HG03558 (cell line): ENCODE data around the gene SCARF2.

Experiments used
- ATAC-seq: cut with Tn5 transposase; IDR thresholded peaks from one replicate; pipeline ENCODE4 v1.9.1; 2021; ENCODE audit warnings: moderate number of reproducible peaks; ENCODE audit not compliant: unreplicated experiment; ENCODE audit errors: extremely low read depth

The SCARF2 gene

GRCh38 chr22:20440637-20441591 lies 3.3 kb upstream of the SCARF2 start:
- ATAC-seq: no peak

- no peak for ATAC-seq
These were observed 2.4 kb upstream of the SCARF2 start for GRCh38 chr22:20439928-20440575.

GRCh38 chr22:20439556-20439927 lies 1.9 kb upstream of the SCARF2 start:
- ATAC-seq: no peak

- ATAC-seq: no peak
These were observed 1.3 kb upstream of the SCARF2 start for GRCh38 chr22:20438678-20439492.

- ATAC-seq: no peak
These were observed 727 bp upstream of the SCARF2 start for GRCh38 chr22:20438427-20438677.

- no peak for ATAC-seq
These were observed 635 bp downstream of the SCARF2 start for GRCh38 chr22:20436768-20437612.

DNA sequence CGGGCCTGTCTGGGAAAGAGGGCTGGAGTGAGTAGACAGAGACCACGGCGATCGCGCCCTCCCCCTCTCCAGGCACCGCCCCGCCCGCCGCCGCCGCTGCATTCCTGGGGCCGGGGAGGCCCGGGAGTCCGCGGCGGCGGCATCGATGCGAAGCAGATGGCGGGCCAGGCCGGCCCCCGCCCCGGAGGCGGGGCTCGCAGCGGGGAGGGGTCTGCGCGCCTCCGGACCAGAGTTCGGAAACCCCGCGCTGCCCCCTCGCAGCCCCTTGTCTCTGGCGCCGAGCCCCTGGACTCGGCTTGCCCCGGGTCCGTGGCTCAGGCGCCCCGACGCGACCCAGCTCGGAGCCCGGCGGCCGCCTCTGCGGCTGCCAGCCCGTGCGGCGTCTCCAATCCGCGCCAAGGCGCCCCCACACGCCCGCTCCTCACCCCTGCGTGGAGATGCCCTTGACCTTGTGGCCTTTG lies 1.3 kb downstream of the SCARF2 start:
- ATAC-seq: no peak

DNA sequence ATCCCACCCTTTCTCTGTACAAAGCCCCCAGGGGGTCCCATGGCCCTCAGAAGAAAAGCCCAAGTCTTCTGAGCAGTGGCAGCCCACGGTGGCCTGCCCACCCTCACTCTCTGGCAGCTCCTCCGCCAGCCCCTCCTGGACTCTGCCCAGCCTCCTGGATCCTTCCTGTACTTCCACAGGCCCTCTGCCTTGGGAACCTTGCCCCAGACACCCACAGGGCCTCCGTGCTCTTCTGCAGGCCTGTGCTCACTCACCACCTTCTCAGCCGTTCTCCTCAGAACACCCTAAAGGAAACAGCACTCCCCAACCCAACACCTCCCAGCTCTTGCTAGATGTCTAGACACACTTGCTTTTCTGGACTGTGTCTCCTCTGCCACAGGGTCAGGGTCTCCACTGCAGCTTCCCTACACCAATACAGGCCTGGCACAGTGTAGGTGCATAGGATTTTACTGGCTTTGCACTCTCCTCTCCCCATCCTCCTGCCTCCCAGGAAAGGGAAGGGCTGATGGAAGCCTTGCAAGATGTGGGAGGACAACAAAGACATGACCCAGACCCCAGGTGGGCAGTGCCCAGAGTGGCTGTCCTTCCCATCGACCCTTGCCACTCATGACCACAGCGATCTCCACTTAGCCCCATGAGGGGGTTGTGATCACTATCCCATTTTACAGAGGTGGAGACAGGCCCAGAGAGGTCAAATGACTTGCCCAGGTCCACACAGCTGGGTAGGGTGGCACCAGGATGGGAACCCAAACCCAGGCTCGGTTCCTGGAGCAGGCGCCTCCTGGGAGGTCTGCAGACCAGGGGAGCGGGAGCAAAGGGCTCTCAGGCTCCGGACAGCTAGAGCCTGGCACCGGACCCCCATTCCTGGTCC lies 2.0 kb downstream of the SCARF2 start:
- ATAC-seq: no peak

- ATAC-seq: no peak
These were observed 2.9 kb downstream of the SCARF2 start for GRCh38 chr22:20434773-20435172.

DNA sequence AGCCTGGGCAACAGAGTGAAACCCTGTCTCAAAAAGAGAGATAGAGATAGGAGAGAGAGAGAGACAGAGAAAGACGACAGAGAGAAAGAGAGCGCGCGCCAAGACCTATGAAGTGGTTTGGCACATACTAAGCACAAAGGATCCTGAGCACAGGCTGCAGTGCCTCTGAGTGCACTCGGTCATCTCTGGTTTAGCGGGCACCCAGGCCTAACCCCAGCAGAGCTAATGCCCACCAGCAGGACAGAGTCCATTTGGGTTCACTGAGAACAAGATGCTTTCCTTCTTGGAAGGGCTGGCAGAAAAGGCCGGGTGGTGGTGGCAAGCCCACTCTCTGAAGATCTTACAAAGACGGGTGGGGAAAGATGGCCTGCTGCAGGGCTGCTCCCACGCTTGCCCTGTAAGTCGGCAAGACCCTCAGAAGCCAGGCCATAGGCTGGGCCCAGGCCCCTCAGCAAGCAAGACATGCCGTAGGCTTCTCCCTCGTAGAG lies 3.3 kb downstream of the SCARF2 start:
- no peak for ATAC-seq

DNA sequence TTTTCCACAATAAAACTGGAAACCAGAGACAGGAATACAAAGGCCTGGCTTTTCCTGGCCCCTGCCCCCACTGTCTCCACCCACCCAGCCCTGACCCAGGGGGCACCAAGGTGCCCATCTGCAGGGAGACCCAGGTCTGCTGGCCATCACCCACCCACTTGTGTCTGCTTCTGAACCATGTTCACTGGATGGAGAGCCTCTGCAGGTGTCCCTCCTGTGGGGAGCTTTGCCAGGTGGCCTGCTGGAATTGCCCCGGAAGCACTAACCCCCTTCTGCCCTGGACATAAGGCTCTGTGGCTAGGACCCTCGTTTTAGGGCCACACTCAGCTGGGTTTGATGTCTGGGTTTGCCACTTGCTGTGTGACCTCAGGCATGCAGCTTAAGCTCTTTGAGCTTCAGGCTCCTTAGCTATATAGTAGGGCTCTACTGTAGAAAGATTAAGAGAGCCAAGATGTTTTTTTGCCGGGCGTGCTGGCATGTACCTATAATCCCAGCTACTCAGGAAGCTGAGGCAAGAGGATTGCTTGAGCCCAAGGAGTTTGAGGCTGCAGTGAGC lies 3.9 kb downstream of the SCARF2 start:
- ATAC-seq: no peak

DNA sequence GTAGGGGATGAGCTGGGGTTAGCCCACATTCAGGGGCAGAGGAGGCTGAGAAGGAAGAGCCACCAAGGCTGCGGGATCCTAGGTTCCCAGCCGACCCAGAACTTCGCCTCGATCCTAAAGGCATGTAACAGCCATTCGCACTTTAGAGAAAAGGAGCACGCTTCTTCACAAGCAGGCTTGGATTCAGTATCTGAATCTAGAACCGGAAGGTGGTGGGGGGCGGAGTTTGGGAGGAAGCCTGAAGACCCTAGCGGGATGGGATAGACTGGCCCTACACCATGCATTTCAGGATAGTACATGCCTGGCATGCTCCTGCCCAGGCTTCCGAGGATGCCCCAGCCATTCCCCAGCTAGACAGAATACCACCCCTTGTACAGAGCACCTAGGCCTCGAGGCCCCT lies 4.4 kb downstream of the SCARF2 start:
- no peak for ATAC-seq

DNA sequence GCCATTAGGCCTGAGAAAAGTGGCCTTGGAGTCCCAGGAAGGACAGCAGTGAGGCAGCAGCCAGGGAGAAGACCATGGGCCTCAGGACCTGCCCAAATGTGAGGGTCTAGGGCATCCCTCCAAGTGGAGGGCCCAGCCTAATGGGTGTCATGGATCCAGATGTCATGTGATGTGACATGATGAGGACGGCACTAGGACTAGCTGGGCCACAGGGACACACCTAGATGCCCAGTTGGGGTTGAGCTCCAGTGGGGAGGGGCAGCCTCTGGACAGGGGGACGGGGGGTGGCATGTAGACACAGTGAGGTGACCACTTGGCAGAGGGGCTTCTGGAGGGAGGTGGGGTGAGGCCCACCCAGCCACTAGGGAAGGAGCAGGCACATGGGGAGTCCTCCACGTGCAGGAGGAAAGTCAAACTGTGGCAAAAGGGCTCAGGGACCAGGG lies 5.4 kb downstream of the SCARF2 start:
- no peak for ATAC-seq

- no peak for ATAC-seq
These were observed 6.0 kb downstream of the SCARF2 start for GRCh38 chr22:20431511-20432192.

GRCh38 chr22:20430720-20431510 lies 6.7 kb downstream of the SCARF2 start:
- no peak for ATAC-seq

DNA sequence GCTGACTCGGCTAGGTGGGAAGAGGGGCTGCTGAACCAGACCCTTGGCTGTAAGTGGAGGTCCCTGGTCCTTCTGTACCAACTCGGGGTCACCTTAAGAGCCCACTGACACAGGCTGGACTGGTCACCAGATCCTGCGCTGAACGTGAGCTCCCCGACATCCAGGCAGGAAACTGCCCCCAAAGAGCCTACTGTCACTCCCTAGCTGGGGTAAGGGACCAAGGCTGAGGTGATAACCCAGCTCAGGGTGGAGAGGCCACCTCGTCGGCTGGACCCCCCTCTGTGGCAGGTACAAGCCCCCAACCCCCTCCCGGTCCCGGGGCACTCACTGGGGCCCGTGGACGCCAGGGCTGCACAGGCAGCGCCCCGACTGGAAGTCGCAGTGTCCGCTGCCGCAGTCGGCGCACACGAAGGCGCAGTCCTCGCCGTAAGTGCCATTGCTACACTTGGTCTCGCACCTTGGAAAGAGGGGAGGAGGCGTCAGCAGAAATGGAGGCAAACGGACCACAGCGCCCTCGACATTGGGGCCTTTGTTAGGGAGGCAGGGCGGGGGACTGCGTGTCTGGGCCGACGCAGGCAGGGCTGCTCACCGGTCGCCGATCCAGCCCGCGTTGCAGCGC lies 7.4 kb downstream of the SCARF2 start:
- no peak for ATAC-seq
